ENCODE data around the gene PTPRJ.

DNA sequence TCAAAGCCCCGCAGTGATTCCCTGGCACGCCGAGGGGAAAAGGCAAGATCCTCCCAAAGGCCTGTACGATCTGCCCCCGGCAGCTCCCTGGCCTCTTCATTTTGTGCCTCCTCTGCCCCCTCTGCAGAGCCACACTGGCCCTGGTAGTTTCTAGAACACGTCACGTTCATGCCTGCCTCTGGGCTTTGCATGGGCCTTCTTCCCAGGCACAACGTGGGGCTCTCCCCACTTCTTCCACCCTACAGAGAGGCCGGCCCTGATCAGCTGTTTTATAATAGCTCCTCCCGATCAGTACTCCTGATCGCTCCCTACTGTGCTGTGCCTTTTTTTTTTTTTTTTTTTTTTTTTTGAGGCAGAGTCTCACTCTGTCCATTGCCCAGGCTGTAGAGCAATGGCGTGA, 78.4 kb downstream of the PTPRJ start:
- no peak for TF ChIP-seq CTCF (conservative IDR thresholded peaks at IDR 0.05)
- no peak for TF ChIP-seq EZH2 (IDR thresholded peaks at IDR 0.05; ENCODE audit: low read depth)

Measured in PC-9 (cell line).